B cell (primary cell): ENCODE results near the gene CCDC85B. TPM values are rescaled to one million over a fixed set of nuclear protein-coding genes. Genes with fewer than 3 reads are reported as not detected.

ENCODE experiments used
- ATAC-seq: fragments of 200-7000 bp; cut with Tn5 transposase; one replicate; pipeline ENCODE4 v1.10.0; 2021; ENCODE audit warnings: low read depth, mild to moderate bottlenecking, moderate number of reproducible peaks, moderate library complexity
- CTCF ChIA-PET: fragments of 350-600 bp; sonication (Branson Sonifier 250); formaldehyde crosslinking; loops from one replicate; lab custom pipeline; 2021; ENCODE audit warnings: antibody characterized with exemption, inconsistent platforms; lab: Charles Lee
- POLR2A ChIA-PET: fragments of 350-600 bp; sonication (Branson Sonifier 250); formaldehyde crosslinking; loops from one replicate; lab custom pipeline; 2021; ENCODE audit warnings: antibody characterized with exemption; lab: Charles Lee
- DNase-seq: peaks from one replicate; pipeline ENCODE4 v3.0.0; 2013
- H2AFZ ChIP-seq: 2 replicates; pipeline ENCODE4 v1.6.1; 2012; ENCODE audit warnings: mild to moderate bottlenecking, low read depth, low read length; ENCODE audit not compliant: insufficient read depth, poor library complexity, severe bottlenecking
- H3K27ac ChIP-seq, 2 donors: 1 replicate in 1 of 2; 2 replicates in 1 of 2; pipeline ENCODE4 v1.5.1; 2012 to 2013; ENCODE audit warnings: low read length in 2 of 2, mild to moderate bottlenecking in 2 of 2, moderate library complexity in 1 of 2
- H3K27me3 ChIP-seq, 4 experiments: fragments of 200-600 bp in 1 of 4; sonication (generic) in 1 of 4; replicated peaks in 1 of 4; 1 replicate in 2 of 4; 2 replicates in 2 of 4; pipeline versions ENCODE4 v1.6.1 to v1.7.0; 2013 to 2016; ENCODE audit warnings: low read length in 3 of 4, mild to moderate bottlenecking in 2 of 4, mixed read lengths in 1 of 4, moderate library complexity in 1 of 4; ENCODE audit not compliant: insufficient read depth in 4 of 4, control insufficient read depth in 3 of 4; ENCODE audit errors: control extremely low read depth in 1 of 4
- H3K36me3 ChIP-seq, 2 experiments: replicated peaks in 1 of 2; 1 replicate in 1 of 2; 2 replicates in 1 of 2; pipeline versions ENCODE4 v1.6.1 to v1.7.1; 2013; ENCODE audit warnings: low read length in 1 of 2; ENCODE audit not compliant: insufficient read depth in 2 of 2, control insufficient read depth in 1 of 2; ENCODE audit errors: control extremely low read depth in 1 of 2, extremely low read depth in 1 of 2
- H3K4me1 ChIP-seq, 2 donors: fragments of 200-600 bp in 1 of 2; sonication (generic) in 1 of 2; 1 replicate in 1 of 2; 2 replicates in 1 of 2; pipeline versions ENCODE4 v1.5.1 to v1.6.1; 2013 to 2017; ENCODE audit warnings: low read length in 2 of 2; ENCODE audit not compliant: control insufficient read depth in 2 of 2, insufficient read depth in 2 of 2
- H3K4me2 ChIP-seq: replicated peaks from 2 replicates; pipeline ENCODE3; 2012; ENCODE audit warnings: mild to moderate bottlenecking, low read depth, low read length; ENCODE audit not compliant: poor library complexity, severe bottlenecking
- H3K4me3 ChIP-seq, 5 experiments: fragments of 200-600 bp in 1 of 5; sonication (generic) in 1 of 5; 1 replicate in 3 of 5; 2 replicates in 2 of 5; pipeline versions ENCODE4 v1.5.1 to v1.7.0; 2011 to 2016; ENCODE audit warnings: low read length in 4 of 5, mild to moderate bottlenecking in 4 of 5, low read depth in 2 of 5, control low read depth in 1 of 5, moderate library complexity in 1 of 5; ENCODE audit not compliant: insufficient read depth in 1 of 5; ENCODE audit errors: control extremely low read depth in 1 of 5, extremely low read depth in 1 of 5
- H3K79me2 ChIP-seq: fragments of 200-600 bp; sonication (generic); one replicate; pipeline ENCODE4 v1.6.0; 2016; ENCODE audit warnings: low read length; ENCODE audit not compliant: control insufficient read depth, insufficient read depth
- H3K9ac ChIP-seq: fragments of 200-600 bp; sonication (generic); 2 replicates; pipeline ENCODE4 v1.6.1; 2017; ENCODE audit warnings: mild to moderate bottlenecking, low read length, moderate library complexity
- H3K9me3 ChIP-seq, 3 donors: one replicate each; pipeline versions ENCODE4 v1.6.1 to v1.7.1; 2013; ENCODE audit warnings: low read length in 2 of 3; ENCODE audit not compliant: control insufficient read depth in 2 of 3, insufficient read depth in 1 of 3; ENCODE audit errors: control extremely low read depth in 1 of 3
- H4K20me1 ChIP-seq: 2 replicates; pipeline ENCODE4 v1.6.0; 2012; ENCODE audit warnings: mild to moderate bottlenecking, low read length; ENCODE audit not compliant: insufficient read depth, control insufficient read depth, poor library complexity, severe bottlenecking
- H3K27ac Mint-ChIP-seq: one replicate; pipeline ENCODE4 v1.8.0; 2021; ENCODE audit warnings: mixed read lengths
- H3K27me3 Mint-ChIP-seq: one replicate; pipeline ENCODE4 v1.8.0; 2021; ENCODE audit warnings: mixed read lengths
- H3K4me1 Mint-ChIP-seq: one replicate; pipeline ENCODE4 v1.8.0; 2021; ENCODE audit warnings: mixed read lengths
- H3K4me3 Mint-ChIP-seq: one replicate; pipeline ENCODE4 v1.8.0; 2021; ENCODE audit warnings: mixed read lengths
- H3K9me3 Mint-ChIP-seq: one replicate; pipeline ENCODE4 v1.8.0; 2022; ENCODE audit warnings: mixed read lengths; ENCODE audit not compliant: insufficient read depth
- CTCF ChIP-seq: fragments of 200-600 bp; IDR thresholded peaks from one replicate; pipeline ENCODE4 v1.8.0; 2022; ENCODE audit warnings: antibody characterized with exemption, mild to moderate bottlenecking
- EZH2 ChIP-seq: IDR thresholded peaks from 2 replicates; pipeline ENCODE4 v1.6.1; 2012; ENCODE audit warnings: borderline replicate concordance, low read depth, mild to moderate bottlenecking, moderate library complexity, low read length; ENCODE audit not compliant: insufficient read depth, poor library complexity, severe bottlenecking
- WGBS: methylation state at CpG from one replicate; pipeline ENCODE4 v1.1.5; 2013; ENCODE audit warnings: missing lambda C conversion rate; ENCODE audit not compliant: insufficient coverage; 5-methylcytosine and 5-hydroxymethylcytosine counted together
- intact Hi-C: fragments of 100-400 bp; cut with micrococcal nuclease; formaldehyde crosslinking; loops from one replicate; pipeline ENCODE4 v1.10.0; 2022
- polyA plus RNA-seq: library from polyadenylated mRNA; depleted of rRNA; stranded (reverse); fragments of >200 nt; gene quantifications from 2 replicates; pipeline ENCODE4 v1.2.3, GENCODE V29; 2012
- total RNA-seq, 2 donors: library from RNA; stranded (reverse); fragments of 120-200 nt in 1 of 2; gene quantifications; 1 replicate in 1 of 2; 2 replicates in 1 of 2; pipeline versions ENCODE4 v1.2.3 to v1.2.4, GENCODE V29; 2013 to 2022

Gene CCDC85B
- total and polyA plus RNA-seq, 2 donors (not counting 1 experiment from before 2014, with no cell fraction given): 18.2 to 39.5 TPM

- TF ChIP-seq EZH2 (no peak), CTCF (no peak)
- H3K79me2 ChIP-seq: no peaks in the 10 kb centered on the region
- Mint-ChIP-seq H3K27me3 (peaks cover 5% of the 10 kb centered on the region), H3K4me1 (peaks cover 29% of the 10 kb centered on the region), H3K27ac (no peak overlapping the region), H3K4me3 (peak overlapping the region; percentile 49), H3K9me3 (no peaks in the 10 kb centered on the region)
- intact Hi-C loops: loop anchor here (2.0 to 5.0 kb wide), 3 partner anchors 13 to 180 kb away; partner anchors contain the start of genes CFL1, FIBP and SF3B2
- CTCF ChIA-PET: interaction anchor here (6.7 to 7.0 kb wide), 2 partner anchors 12 to 16 kb away, joined by 65 to 71 read pairs; partner anchors contain the start of genes CCDC85B, CFL1, FIBP and MUS81
- H3K36me3 ChIP-seq: peaks cover 0 to 2% of the 10 kb centered on the region in 2 experiments
- POLR2A ChIA-PET: interaction anchor here (2.3 to 3.6 kb wide), 2 partner anchors 11 to 16 kb away, joined by 20 to 24 read pairs; partner anchors contain the start of genes FIBP and MUS81
- H2AFZ ChIP-seq: no peak overlapping the region
- H3K4me1 ChIP-seq: peaks cover 10 to 29% of the 10 kb centered on the region in 2 donors
- H3K27me3 ChIP-seq: no peaks in the 10 kb centered on the region
- H3K9me3 ChIP-seq: no peaks in the 10 kb centered on the region
- H4K20me1 ChIP-seq: no peaks in the 10 kb centered on the region
- WGBS: 88% methylated on average over 26 of the region's 26 CpGs
- peak overlapping the region; percentile 91 for H3K4me2 ChIP-seq
- no peak overlapping the region for H3K27ac ChIP-seq
- no peak for ATAC-seq
- H3K4me3 ChIP-seq: no peak overlapping the region
- no peak overlapping the region for H3K9ac ChIP-seq
- DNase-seq: no peak
Observed at GRCh38 chr11:65871811-65872548, 18.5 kb upstream of the CCDC85B start.
